CD14-positive monocyte (primary cell): ENCODE data around the gene ATXN1. TPM values are rescaled to one million over a fixed set of nuclear protein-coding genes. Genes with fewer than 3 reads are reported as not detected.
"Not testable (repeated sequence)": the region's sequence is repeated elsewhere in the genome, so short reads cannot be mapped to it uniquely, and the experiment has no call there.

Experiments
- DNase-seq, 3 donors: peaks; one replicate each; pipeline ENCODE4 v3.0.0-alpha.2; 2011 to 2022
- H2AFZ ChIP-seq: 2 replicates; pipeline ENCODE4 v1.6.0; 2012; ENCODE audit warnings: mild to moderate bottlenecking, low read depth, low read length, inconsistent platforms; ENCODE audit not compliant: insufficient read depth, poor library complexity, severe bottlenecking
- H3K27ac ChIP-seq, 2 donors: 1 replicate in 1 of 2; 2 replicates in 1 of 2; pipeline ENCODE4 v1.5.1; 2012 to 2013; ENCODE audit warnings: low read length in 2 of 2, control low read depth in 1 of 2, inconsistent platforms in 1 of 2, low read depth in 1 of 2, mild to moderate bottlenecking in 1 of 2
- H3K27me3 ChIP-seq, 2 donors: one replicate each; pipeline versions ENCODE4 v1.6.0 to v1.6.1; 2011 to 2013; ENCODE audit warnings: low read length in 2 of 2; ENCODE audit not compliant: control insufficient read depth in 2 of 2, insufficient read depth in 2 of 2
- H3K36me3 ChIP-seq, 2 donors: replicated peaks in 1 of 2; 1 replicate in 1 of 2; 2 replicates in 1 of 2; pipeline versions ENCODE4 v1.5.1 to v1.6.1; 2012 to 2013; ENCODE audit warnings: low read length in 2 of 2, control low read depth in 1 of 2, inconsistent platforms in 1 of 2, mild to moderate bottlenecking in 1 of 2; ENCODE audit not compliant: insufficient read depth in 2 of 2, control insufficient read depth in 1 of 2
- H3K4me1 ChIP-seq, 2 donors: 1 replicate in 1 of 2; 2 replicates in 1 of 2; pipeline versions ENCODE4 v1.5.1 to v1.6.1; 2012 to 2013; ENCODE audit warnings: low read length in 2 of 2, control low read depth in 1 of 2, inconsistent platforms in 1 of 2, mild to moderate bottlenecking in 1 of 2, moderate library complexity in 1 of 2; ENCODE audit not compliant: insufficient read depth in 2 of 2, control insufficient read depth in 1 of 2
- H3K4me2 ChIP-seq: replicated peaks from 2 replicates; pipeline ENCODE3; 2012; ENCODE audit warnings: low read length, moderate library complexity, mild to moderate bottlenecking; ENCODE audit not compliant: poor library complexity, severe bottlenecking; ENCODE audit errors: extremely low read depth
- H3K4me3 ChIP-seq, 3 experiments: fragments of 200-600 bp in 1 of 3; sonication (generic) in 1 of 3; replicated peaks in 1 of 3; 1 replicate in 2 of 3; 2 replicates in 1 of 3; pipeline ENCODE4 v1.5.1; 2011 to 2013; ENCODE audit warnings: low read length in 3 of 3, mild to moderate bottlenecking in 3 of 3, control low read depth in 2 of 3, low read depth in 2 of 3, inconsistent platforms in 1 of 3, moderate library complexity in 1 of 3
- H3K79me2 ChIP-seq: 2 replicates; pipeline ENCODE4 v1.6.0; 2012; ENCODE audit warnings: mild to moderate bottlenecking, control low read depth, inconsistent platforms, low read length, moderate library complexity; ENCODE audit not compliant: insufficient read depth
- H3K9ac ChIP-seq: 2 replicates; pipeline ENCODE4 v1.6.0; 2017; ENCODE audit warnings: low read length, mild to moderate bottlenecking; ENCODE audit not compliant: insufficient read depth, poor library complexity, severe bottlenecking
- H3K9me3 ChIP-seq, 2 donors: replicated peaks in 1 of 2; 1 replicate in 1 of 2; 2 replicates in 1 of 2; pipeline versions ENCODE4 v1.5.1 to v1.6.1; 2012 to 2013; ENCODE audit warnings: low read length in 2 of 2, control low read depth in 1 of 2; ENCODE audit not compliant: control insufficient read depth in 1 of 2, insufficient read depth in 1 of 2
- H4K20me1 ChIP-seq: 2 replicates; pipeline ENCODE4 v1.6.0; 2012; ENCODE audit warnings: mild to moderate bottlenecking, low read length, control low read depth, moderate library complexity; ENCODE audit not compliant: insufficient read depth
- H3K27ac Mint-ChIP-seq, 7 donors: one replicate each; pipeline ENCODE4 v1.8.0; 2020; ENCODE audit warnings: mild to moderate bottlenecking in 7 of 7, mixed read lengths in 7 of 7, moderate library complexity in 6 of 7, inconsistent platforms in 2 of 7
- H3K27me3 Mint-ChIP-seq, 3 donors: one replicate each; pipeline ENCODE4 v1.8.0; 2021 to 2022; ENCODE audit warnings: low read depth in 3 of 3, mild to moderate bottlenecking in 3 of 3, mixed read lengths in 3 of 3, moderate library complexity in 3 of 3, inconsistent platforms in 1 of 3
- H3K36me3 Mint-ChIP-seq, 2 donors: one replicate each; pipeline ENCODE4 v1.8.0; 2020; ENCODE audit warnings: mixed read lengths in 2 of 2, inconsistent platforms in 1 of 2, mild to moderate bottlenecking in 1 of 2
- H3K4me1 Mint-ChIP-seq: one replicate; pipeline ENCODE4 v1.8.0; 2020; ENCODE audit warnings: mild to moderate bottlenecking, mixed read lengths
- H3K4me3 Mint-ChIP-seq, 2 donors: one replicate each; pipeline ENCODE4 v1.8.0; 2020; ENCODE audit warnings: mild to moderate bottlenecking in 2 of 2, mixed read lengths in 2 of 2, moderate library complexity in 1 of 2
- H3K9me3 Mint-ChIP-seq, 7 donors: one replicate each; pipeline ENCODE4 v1.8.0; 2020 to 2022; ENCODE audit warnings: mixed read lengths in 7 of 7, mild to moderate bottlenecking in 6 of 7, moderate library complexity in 6 of 7, inconsistent platforms in 2 of 7
- CTCF ChIP-seq: fragments of 200-600 bp; IDR thresholded peaks from one replicate; pipeline ENCODE4 v1.8.0; 2022; ENCODE audit warnings: antibody characterized with exemption, mild to moderate bottlenecking
- WGBS: methylation state at CpG from one replicate; pipeline ENCODE4 v1.1.5; 2013; ENCODE audit warnings: missing lambda C conversion rate; ENCODE audit not compliant: insufficient coverage; 5-methylcytosine and 5-hydroxymethylcytosine counted together
- intact Hi-C, 2 donors: fragments of 100-400 bp; cut with micrococcal nuclease; formaldehyde crosslinking; loops; one replicate each; pipeline versions ENCODE4 v1.15.0 to v1.15.1; 2023
- polyA plus RNA-seq, 3 donors: library from polyadenylated mRNA; depleted of rRNA in 1 of 3; unstranded in 2 of 3; stranded (reverse) in 1 of 3; fragments of 300-500 nt in 2 of 3; fragments of >200 nt in 1 of 3; fragmentation: Illumina TruSeq in 2 of 3; gene quantifications; 1 replicate in 2 of 3; 2 replicates in 1 of 3; pipeline ENCODE4 v1.2.3, GENCODE V29; 2012 to 2021

The ATXN1 gene
- polyA plus RNA-seq, 3 donors, result 8.8 to 19.1 (median 10.9) TPM

- WGBS, result 4% methylated on average over 4 of the region's 10 CpGs
- peak; percentile 54 to 70 (median 68) for DNase-seq
Observed at GRCh38 chr6:16704401-16705045, 56.7 kb downstream of the ATXN1 start.

GRCh38 chr6:16702627-16703378, 58.5 kb downstream of the ATXN1 start:
- H3K9me3 Mint-ChIP-seq, intact Hi-C loops, H3K4me3 Mint-ChIP-seq, H3K27me3 ChIP-seq, H3K9ac ChIP-seq, H3K36me3 Mint-ChIP-seq, DNase-seq, H3K27ac Mint-ChIP-seq, H2AFZ ChIP-seq, H3K27me3 Mint-ChIP-seq, H3K4me2 ChIP-seq, H3K4me3 ChIP-seq, H3K36me3 ChIP-seq, H3K9me3 ChIP-seq, H3K27ac ChIP-seq: not testable (repeated sequence)
- Histone ChIP-seq H4K20me1 (peaks cover 18% of the 10 kb centered on the region), H3K4me1 (peaks cover 77 to 81% of the 10 kb centered on the region in 2 donors), H3K79me2 (peaks cover 60% of the 10 kb centered on the region)
- no CpG with 5 or more reads among the region's 6 CpGs for WGBS
- H3K4me1 Mint-ChIP-seq, result peaks cover 86% of the 10 kb centered on the region

More at GRCh38 chr6:16704401-16705045, 56.7 kb downstream of the ATXN1 start:
- Histone ChIP-seq H2AFZ (no peak overlapping the region), H3K36me3 (no peaks in the 10 kb centered on the region), H3K4me1 (peaks cover 71 to 77% of the 10 kb centered on the region in 2 donors), H3K9ac (peak overlapping the region; percentile 34), H3K4me3 (peak overlapping the region in 2 of 3 experiments; percentile 45 to 56), H3K27me3 (no peaks in the 10 kb centered on the region), H4K20me1 (peaks cover 18% of the 10 kb centered on the region), H3K27ac (peak overlapping the region; percentile 56 to 80), H3K9me3 (no peaks in the 10 kb centered on the region), H3K4me2 (peak overlapping the region; percentile 56), H3K79me2 (peaks cover 67% of the 10 kb centered on the region)
- no peak for TF ChIP-seq CTCF
- Mint-ChIP-seq H3K4me3 (peak overlapping the region; percentile 74 to 81), H3K36me3 (peaks cover 0 to 2% of the 10 kb centered on the region in 2 donors), H3K4me1 (peaks cover 78% of the 10 kb centered on the region), H3K27me3 (no peaks in the 10 kb centered on the region), H3K9me3 (no peaks in the 10 kb centered on the region), H3K27ac (peak overlapping the region; percentile 95 to 97 (median 96))
- intact Hi-C loops, result loop anchor here in 1 of 2 donors (2.0 kb wide), 1 partner anchor 20 kb away; no protein-coding TSS in a partner anchor
